GM12878 (cell line): ENCODE results near the gene HINFP. TPM values are rescaled to one million over a fixed set of nuclear protein-coding genes. Genes with fewer than 3 reads are reported as not detected.
A peak's percentile ranks its signal among the peaks of the same experiment; 100 is the strongest.

Experiments
- BCL11A ChIP-seq: IDR thresholded peaks from 2 replicates; pipeline ENCODE4 v1.6.1; 2011; ENCODE audit warnings: low read depth, low read length
- CHD2 ChIP-seq: IDR thresholded peaks from 2 replicates; pipeline ENCODE4 v1.6.1; 2011; ENCODE audit warnings: low read depth, low read length, improper control_type of control experiment, borderline replicate concordance
- CREM ChIP-seq: IDR thresholded peaks from 2 replicates; pipeline ENCODE4 v1.6.1; 2014; ENCODE audit warnings: antibody characterized with exemption, low read depth
- DPF2 ChIP-seq: fragments of 450-650 bp; IDR thresholded peaks from 2 replicates; pipeline ENCODE4 v1.6.1; 2017; ENCODE audit warnings: mild to moderate bottlenecking
- EZH2 ChIP-seq: IDR thresholded peaks from 2 replicates; pipeline ENCODE4 v1.6.1; 2012; ENCODE audit warnings: low read depth, mild to moderate bottlenecking, control low read depth, inconsistent platforms, low read length, borderline replicate concordance; ENCODE audit not compliant: control insufficient read depth
- MTA2 ChIP-seq: fragments of 450-650 bp; IDR thresholded peaks from 2 replicates; pipeline ENCODE4 v1.6.1; 2016; ENCODE audit warnings: low read depth, mild to moderate bottlenecking, moderate library complexity
- MXI1 ChIP-seq: fragments of 150-350 bp; IDR thresholded peaks from 2 replicates; pipeline ENCODE4 v1.6.1; 2011; ENCODE audit warnings: low read depth, mild to moderate bottlenecking, inconsistent platforms, low read length, improper control_type of control experiment
- POLR2AphosphoS2 ChIP-seq: IDR thresholded peaks from 2 replicates; pipeline ENCODE4 v1.6.1; 2011; ENCODE audit warnings: low read depth, mild to moderate bottlenecking, low read length, improper control_type of control experiment, moderate library complexity
- RAD21 ChIP-seq: IDR thresholded peaks from 2 replicates; pipeline ENCODE4 v1.6.1; 2011; ENCODE audit warnings: mild to moderate bottlenecking, low read depth, low read length, moderate library complexity; ENCODE audit not compliant: insufficient read depth
- TCF7 ChIP-seq: IDR thresholded peaks from 2 replicates; pipeline ENCODE4 v1.6.1; 2014; ENCODE audit warnings: antibody characterized with exemption, borderline replicate concordance
- ZNF622 ChIP-seq: fragments of 450-650 bp; IDR thresholded peaks from 2 replicates; pipeline ENCODE4 v1.6.1; 2017; ENCODE audit warnings: mild to moderate bottlenecking, inconsistent platforms
- polyA plus RNA-seq, 11 experiments: library from polyadenylated mRNA; depleted of rRNA in 4 of 11; unstranded in 6 of 11; stranded (reverse) in 5 of 11; fragments of >200 nt; fragmentation: Nextera tagmentation in 4 of 11; fragmentation: Illumina TruSeq in 1 of 11; extraction: Ambion mirVana in 4 of 11; extraction: Trizol in 1 of 11; gene quantifications; 1 replicate in 1 of 11; 2 replicates in 10 of 11; pipeline versions ENCODE4 v1.2.1 to v1.2.3, GENCODE V29; 2011 to 2016; ENCODE audit warnings: inconsistent platforms in 2 of 11, missing spikeins in 2 of 11, low read depth in 1 of 11
- total RNA-seq, 4 experiments: library from RNA; depleted of rRNA in 3 of 4; stranded (reverse); fragments of >200 nt in 3 of 4; fragmentation: Illumina TruSeq in 1 of 4; extraction: Trizol in 1 of 4; gene quantifications; 2 replicates each; pipeline versions ENCODE4 v1.2.1 to v1.2.3, GENCODE V29; 2013 to 2021
- TF ChIP-seq, protein P1 (sequence below): fragments of 450-650 bp; formaldehyde crosslinking; IDR thresholded peaks from 2 replicates; pipeline ENCODE4 v1.4.0; 2022; ENCODE audit warnings: mild to moderate bottlenecking, moderate library complexity
- TF ChIP-seq, protein P2 (sequence below): IDR thresholded peaks from 2 replicates; pipeline ENCODE4 v1.6.1; 2011; ENCODE audit warnings: borderline replicate concordance, low read depth, mild to moderate bottlenecking, moderate library complexity, low read length; ENCODE audit not compliant: insufficient read depth, poor library complexity, severe bottlenecking
- TF ChIP-seq, protein P3 (sequence below): fragments of 450-650 bp; IDR thresholded peaks from 2 replicates; pipeline ENCODE4 v1.6.1; 2014; ENCODE audit warnings: mild to moderate bottlenecking
- TF ChIP-seq, protein P4 (sequence below), 3 experiments: IDR thresholded peaks in 2 of 3; conservative IDR thresholded peaks in 1 of 3; 2 replicates each; pipeline ENCODE4 v1.5.1; 2011; ENCODE audit warnings: low read depth in 3 of 3, low read length in 3 of 3, mild to moderate bottlenecking in 3 of 3, control low read depth in 2 of 3, moderate library complexity in 2 of 3, inconsistent platforms in 1 of 3, mixed read lengths in 1 of 3; ENCODE audit not compliant: control insufficient read depth in 2 of 3, insufficient read depth in 1 of 3; ENCODE audit errors: extremely low read depth in 1 of 3
- TF ChIP-seq, protein P5 (sequence below): fragments of 450-650 bp; IDR thresholded peaks from 2 replicates; pipeline ENCODE4 v1.6.1; 2017; ENCODE audit warnings: low read depth, mild to moderate bottlenecking, moderate library complexity

HINFP gene
- total and polyA plus RNA-seq, 10 of the 15 experiments (the other 5 are each of a cell fraction or from before 2014, with no cell fraction given): 13.1 to 26.3 (median 18.6) TPM

DNA sequence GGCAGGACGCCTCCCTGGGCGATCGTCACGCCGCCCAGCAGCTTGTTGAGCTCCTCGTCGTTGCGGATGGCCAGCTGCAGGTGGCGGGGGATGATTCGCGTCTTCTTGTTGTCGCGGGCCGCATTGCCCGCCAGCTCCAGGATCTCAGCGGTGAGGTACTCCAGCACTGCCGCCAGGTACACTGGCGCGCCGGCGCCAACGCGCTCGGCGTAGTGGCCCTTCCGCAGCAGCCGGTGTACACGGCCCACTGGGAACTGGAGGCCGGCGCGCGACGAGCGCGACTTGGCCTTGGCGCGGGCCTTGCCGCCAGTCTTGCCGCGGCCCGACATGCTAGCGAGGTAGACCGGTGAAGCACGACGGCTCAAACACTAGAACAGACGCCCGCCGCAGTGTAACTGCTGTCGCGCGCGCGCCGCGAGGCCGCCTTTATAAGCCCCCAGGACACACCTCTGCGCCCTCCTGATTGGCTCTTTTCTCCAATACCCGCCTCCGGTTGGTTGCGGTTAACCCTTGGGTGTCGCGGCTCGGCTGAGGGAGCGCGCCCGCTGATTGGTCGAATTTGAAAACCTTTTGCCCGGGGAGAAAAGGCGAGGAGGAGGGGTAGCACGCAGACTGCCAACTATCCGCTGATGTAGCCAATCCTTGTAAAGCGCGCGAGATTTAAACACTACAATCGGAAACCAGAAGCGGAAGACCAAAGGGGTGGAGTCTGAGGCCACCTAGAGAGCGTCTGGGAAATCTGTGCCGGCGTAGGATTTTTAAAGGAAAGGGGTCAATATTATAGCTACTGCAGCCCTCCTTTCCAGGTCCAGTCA is 26.1 kb upstream of the HINFP start (continued):
- TF ChIP-seq, protein P1, sequence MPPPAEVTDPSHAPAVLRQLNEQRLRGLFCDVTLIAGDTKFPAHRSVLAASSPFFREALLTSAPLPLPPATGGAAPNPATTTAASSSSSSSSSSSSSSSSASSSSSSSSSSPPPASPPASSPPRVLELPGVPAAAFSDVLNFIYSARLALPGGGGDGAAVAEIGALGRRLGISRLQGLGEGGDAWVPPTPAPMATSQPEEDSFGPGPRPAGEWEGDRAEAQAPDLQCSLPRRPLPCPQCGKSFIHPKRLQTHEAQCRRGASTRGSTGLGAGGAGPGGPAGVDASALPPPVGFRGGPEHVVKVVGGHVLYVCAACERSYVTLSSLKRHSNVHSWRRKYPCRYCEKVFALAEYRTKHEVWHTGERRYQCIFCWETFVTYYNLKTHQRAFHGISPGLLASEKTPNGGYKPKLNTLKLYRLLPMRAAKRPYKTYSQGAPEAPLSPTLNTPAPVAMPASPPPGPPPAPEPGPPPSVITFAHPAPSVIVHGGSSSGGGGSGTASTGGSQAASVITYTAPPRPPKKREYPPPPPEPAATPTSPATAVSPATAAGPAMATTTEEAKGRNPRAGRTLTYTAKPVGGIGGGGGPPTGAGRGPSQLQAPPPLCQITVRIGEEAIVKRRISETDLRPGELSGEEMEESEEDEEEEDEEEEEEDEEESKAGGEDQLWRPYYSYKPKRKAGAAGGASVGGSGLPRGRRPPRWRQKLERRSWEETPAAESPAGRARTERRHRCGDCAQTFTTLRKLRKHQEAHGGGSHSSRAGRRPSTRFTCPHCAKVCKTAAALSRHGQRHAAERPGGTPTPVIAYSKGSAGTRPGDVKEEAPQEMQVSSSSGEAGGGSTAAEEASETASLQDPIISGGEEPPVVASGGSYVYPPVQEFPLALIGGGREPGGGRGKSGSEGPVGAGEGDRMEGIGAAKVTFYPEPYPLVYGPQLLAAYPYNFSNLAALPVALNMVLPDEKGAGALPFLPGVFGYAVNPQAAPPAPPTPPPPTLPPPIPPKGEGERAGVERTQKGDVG: no peak
- TF ChIP-seq EZH2 (no peak), DPF2 (peak; percentile 48; the same call in 1 of the 2 replicates), MTA2 (no peak), TCF7 (no peak; the same call in 1 of the 2 replicates), CHD2 (peak; percentile 96), POLR2AphosphoS2 (peak; percentile 100), BCL11A (0 out of 2 replicates have a peak, but pooled peaks have one; percentile 30), ZNF622 (no peak), RAD21 (no peak), MXI1 (peak; percentile 87), CREM (peak; percentile 57; the same call in 1 of the 2 replicates)
- TF ChIP-seq, protein P2, sequence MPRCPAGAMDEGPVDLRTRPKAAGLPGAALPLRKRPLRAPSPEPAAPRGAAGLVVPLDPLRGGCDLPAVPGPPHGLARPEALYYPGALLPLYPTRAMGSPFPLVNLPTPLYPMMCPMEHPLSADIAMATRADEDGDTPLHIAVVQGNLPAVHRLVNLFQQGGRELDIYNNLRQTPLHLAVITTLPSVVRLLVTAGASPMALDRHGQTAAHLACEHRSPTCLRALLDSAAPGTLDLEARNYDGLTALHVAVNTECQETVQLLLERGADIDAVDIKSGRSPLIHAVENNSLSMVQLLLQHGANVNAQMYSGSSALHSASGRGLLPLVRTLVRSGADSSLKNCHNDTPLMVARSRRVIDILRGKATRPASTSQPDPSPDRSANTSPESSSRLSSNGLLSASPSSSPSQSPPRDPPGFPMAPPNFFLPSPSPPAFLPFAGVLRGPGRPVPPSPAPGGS: no peak
- TF ChIP-seq, protein P3, sequence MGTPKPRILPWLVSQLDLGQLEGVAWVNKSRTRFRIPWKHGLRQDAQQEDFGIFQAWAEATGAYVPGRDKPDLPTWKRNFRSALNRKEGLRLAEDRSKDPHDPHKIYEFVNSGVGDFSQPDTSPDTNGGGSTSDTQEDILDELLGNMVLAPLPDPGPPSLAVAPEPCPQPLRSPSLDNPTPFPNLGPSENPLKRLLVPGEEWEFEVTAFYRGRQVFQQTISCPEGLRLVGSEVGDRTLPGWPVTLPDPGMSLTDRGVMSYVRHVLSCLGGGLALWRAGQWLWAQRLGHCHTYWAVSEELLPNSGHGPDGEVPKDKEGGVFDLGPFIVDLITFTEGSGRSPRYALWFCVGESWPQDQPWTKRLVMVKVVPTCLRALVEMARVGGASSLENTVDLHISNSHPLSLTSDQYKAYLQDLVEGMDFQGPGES: peak; percentile 88
- TF ChIP-seq, protein P4, sequence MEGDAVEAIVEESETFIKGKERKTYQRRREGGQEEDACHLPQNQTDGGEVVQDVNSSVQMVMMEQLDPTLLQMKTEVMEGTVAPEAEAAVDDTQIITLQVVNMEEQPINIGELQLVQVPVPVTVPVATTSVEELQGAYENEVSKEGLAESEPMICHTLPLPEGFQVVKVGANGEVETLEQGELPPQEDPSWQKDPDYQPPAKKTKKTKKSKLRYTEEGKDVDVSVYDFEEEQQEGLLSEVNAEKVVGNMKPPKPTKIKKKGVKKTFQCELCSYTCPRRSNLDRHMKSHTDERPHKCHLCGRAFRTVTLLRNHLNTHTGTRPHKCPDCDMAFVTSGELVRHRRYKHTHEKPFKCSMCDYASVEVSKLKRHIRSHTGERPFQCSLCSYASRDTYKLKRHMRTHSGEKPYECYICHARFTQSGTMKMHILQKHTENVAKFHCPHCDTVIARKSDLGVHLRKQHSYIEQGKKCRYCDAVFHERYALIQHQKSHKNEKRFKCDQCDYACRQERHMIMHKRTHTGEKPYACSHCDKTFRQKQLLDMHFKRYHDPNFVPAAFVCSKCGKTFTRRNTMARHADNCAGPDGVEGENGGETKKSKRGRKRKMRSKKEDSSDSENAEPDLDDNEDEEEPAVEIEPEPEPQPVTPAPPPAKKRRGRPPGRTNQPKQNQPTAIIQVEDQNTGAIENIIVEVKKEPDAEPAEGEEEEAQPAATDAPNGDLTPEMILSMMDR (IDR thresholded peaks at IDR 0.05 in 2 of 3, conservative IDR thresholded peaks at IDR 0.05 in 1 of 3; ENCODE audit: control insufficient read depth in 2 of 3, extremely low read depth in 1 of 3, insufficient read depth in 1 of 3, low read depth in 3 of 3, low read length in 3 of 3): peak in 1 of 3 experiments; percentile 37; a peak in 1 of 6 replicates
- TF ChIP-seq, protein P5, sequence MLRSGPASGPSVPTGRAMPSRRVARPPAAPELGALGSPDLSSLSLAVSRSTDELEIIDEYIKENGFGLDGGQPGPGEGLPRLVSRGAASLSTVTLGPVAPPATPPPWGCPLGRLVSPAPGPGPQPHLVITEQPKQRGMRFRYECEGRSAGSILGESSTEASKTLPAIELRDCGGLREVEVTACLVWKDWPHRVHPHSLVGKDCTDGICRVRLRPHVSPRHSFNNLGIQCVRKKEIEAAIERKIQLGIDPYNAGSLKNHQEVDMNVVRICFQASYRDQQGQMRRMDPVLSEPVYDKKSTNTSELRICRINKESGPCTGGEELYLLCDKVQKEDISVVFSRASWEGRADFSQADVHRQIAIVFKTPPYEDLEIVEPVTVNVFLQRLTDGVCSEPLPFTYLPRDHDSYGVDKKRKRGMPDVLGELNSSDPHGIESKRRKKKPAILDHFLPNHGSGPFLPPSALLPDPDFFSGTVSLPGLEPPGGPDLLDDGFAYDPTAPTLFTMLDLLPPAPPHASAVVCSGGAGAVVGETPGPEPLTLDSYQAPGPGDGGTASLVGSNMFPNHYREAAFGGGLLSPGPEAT: peak; percentile 62; the same call in 1 of the 2 replicates
